IMR-90 (cell line): ENCODE data around the gene MED12L.

ENCODE experiments used
- CEBPB ChIP-seq: IDR thresholded peaks from 2 replicates; pipeline ENCODE4 v1.6.1; 2012; ENCODE audit warnings: low read depth, low read length, improper control_type of control experiment
- CTCF ChIP-seq: conservative IDR thresholded peaks from 2 replicates; pipeline ENCODE4 v1.5.1; 2012; ENCODE audit warnings: mild to moderate bottlenecking, low read depth, low read length, improper control_type of control experiment
- MAFK ChIP-seq: IDR thresholded peaks from 2 replicates; pipeline ENCODE4 v1.6.1; 2012; ENCODE audit warnings: low read depth, low read length, improper control_type of control experiment
- MAZ ChIP-seq: IDR thresholded peaks from 2 replicates; pipeline ENCODE4 v1.6.1; 2012; ENCODE audit warnings: low read depth, mild to moderate bottlenecking, low read length, improper control_type of control experiment, moderate library complexity, borderline replicate concordance
- MXI1 ChIP-seq: IDR thresholded peaks from 2 replicates; pipeline ENCODE4 v1.6.1; 2012; ENCODE audit warnings: low read depth, mild to moderate bottlenecking, low read length, moderate library complexity, borderline replicate concordance
- POLR2A ChIP-seq: IDR thresholded peaks from 2 replicates; pipeline ENCODE4 v1.6.1; 2012; ENCODE audit warnings: mild to moderate bottlenecking, low read depth, low read length
- RCOR1 ChIP-seq: IDR thresholded peaks from 2 replicates; pipeline ENCODE4 v1.6.1; 2012; ENCODE audit warnings: mild to moderate bottlenecking, low read length, improper control_type of control experiment; ENCODE audit not compliant: insufficient replicate concordance
- RFX5 ChIP-seq: IDR thresholded peaks from 2 replicates; pipeline ENCODE4 v1.8.0; 2012; ENCODE audit warnings: low read depth, mild to moderate bottlenecking, low read length, moderate library complexity
- TF ChIP-seq, protein P1 (sequence below): fragments of 150-350 bp; IDR thresholded peaks from 2 replicates; pipeline ENCODE4 v1.6.1; 2016; ENCODE audit warnings: low read depth, mild to moderate bottlenecking, low read length, moderate library complexity, borderline replicate concordance

DNA sequence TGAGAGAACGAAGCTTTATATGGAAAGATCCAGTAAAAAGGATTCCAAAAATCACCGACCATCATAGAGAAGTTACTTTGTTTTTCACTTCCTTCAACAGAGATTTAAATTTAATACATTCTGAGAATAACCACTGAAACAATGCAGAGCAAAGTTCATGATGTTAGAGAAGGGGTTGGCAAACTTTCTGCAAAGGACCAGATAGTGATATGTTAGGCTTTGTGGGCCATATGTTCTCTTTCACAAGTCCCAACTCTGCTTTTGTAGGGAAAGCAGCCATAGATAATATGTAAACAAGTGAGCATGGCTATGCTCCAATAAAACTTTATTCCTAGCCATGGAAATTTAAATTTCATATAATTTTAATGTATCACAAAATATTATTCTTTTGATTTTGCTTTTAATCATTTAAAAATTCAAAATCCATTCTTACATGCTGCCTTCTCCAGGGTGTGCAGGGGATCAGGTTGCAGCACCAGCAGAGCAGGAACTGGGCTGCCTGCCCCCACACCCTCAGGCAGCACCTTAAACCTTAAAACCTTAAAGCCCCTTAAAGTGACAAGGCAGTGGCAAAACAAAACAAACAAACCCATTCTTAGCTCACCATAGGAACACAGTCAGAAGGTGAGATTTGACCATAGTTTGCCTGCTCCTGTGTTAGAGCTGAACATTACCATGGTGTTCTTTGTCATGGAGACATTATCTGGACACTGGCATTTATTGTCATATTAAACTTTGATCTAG is 392.3 kb downstream of the MED12L start:
- TF ChIP-seq CTCF (no peak), CEBPB (no peak), MXI1 (no peak), POLR2A (no peak), RCOR1 (no peak), MAZ (no peak), MAFK (no peak), RFX5 (no peak)
- TF ChIP-seq, protein P1, sequence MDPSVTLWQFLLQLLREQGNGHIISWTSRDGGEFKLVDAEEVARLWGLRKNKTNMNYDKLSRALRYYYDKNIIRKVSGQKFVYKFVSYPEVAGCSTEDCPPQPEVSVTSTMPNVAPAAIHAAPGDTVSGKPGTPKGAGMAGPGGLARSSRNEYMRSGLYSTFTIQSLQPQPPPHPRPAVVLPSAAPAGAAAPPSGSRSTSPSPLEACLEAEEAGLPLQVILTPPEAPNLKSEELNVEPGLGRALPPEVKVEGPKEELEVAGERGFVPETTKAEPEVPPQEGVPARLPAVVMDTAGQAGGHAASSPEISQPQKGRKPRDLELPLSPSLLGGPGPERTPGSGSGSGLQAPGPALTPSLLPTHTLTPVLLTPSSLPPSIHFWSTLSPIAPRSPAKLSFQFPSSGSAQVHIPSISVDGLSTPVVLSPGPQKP: no peak
